HepG2 (cell line): ENCODE results near the gene BCAM.

Experiments used
- FOXO1 ChIP-seq: sonication (generic); formaldehyde crosslinking; IDR thresholded peaks from 2 replicates; pipeline ENCODE4 v1.4.0; 2020; ENCODE audit warnings: missing genetic modification reagents
- TAF15 ChIP-seq: fragments of 200-400 bp; formaldehyde crosslinking; IDR thresholded peaks from one replicate; pipeline ENCODE4 v1.6.1; 2018; ENCODE audit warnings: mild to moderate bottlenecking, low read depth, low read length; ENCODE audit not compliant: poor library complexity, severe bottlenecking
- TF ChIP-seq, protein P1 (sequence below): IDR thresholded peaks from 2 replicates; pipeline ENCODE4 v1.6.1; 2018; ENCODE audit warnings: missing genetic modification reagents, mild to moderate bottlenecking, missing compliant biosample characterization

DNA sequence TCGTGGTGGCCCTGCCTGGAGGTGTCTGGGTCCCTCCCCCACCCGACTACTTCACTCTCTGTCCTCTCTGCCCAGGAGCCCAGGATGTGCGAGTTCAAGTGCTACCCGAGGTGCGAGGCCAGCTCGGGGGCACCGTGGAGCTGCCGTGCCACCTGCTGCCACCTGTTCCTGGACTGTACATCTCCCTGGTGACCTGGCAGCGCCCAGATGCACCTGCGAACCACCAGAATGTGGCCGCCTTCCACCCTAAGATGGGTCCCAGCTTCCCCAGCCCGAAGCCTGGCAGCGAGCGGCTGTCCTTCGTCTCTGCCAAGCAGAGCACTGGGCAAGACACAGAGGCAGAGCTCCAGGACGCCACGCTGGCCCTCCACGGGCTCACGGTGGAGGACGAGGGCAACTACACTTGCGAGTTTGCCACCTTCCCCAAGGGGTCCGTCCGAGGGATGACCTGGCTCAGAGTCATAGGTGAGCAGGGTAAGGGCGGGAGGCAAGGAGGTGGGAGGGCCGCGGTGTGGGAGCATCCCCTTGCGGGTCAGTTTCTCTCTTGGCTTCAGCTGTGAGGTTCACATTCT lies 56.4 kb downstream of the BCAM start:
- TF ChIP-seq TAF15 (no peak), FOXO1 (CRISPR knock-in tag) (no peak)
- TF ChIP-seq, protein P1, sequence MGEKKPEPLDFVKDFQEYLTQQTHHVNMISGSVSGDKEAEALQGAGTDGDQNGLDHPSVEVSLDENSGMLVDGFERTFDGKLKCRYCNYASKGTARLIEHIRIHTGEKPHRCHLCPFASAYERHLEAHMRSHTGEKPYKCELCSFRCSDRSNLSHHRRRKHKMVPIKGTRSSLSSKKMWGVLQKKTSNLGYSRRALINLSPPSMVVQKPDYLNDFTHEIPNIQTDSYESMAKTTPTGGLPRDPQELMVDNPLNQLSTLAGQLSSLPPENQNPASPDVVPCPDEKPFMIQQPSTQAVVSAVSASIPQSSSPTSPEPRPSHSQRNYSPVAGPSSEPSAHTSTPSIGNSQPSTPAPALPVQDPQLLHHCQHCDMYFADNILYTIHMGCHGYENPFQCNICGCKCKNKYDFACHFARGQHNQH (CRISPR knock-in tag): no peak
